GM12878 (cell line): ENCODE measurements around the gene SOS1. TPM values are rescaled to one million over a fixed set of nuclear protein-coding genes. Genes with fewer than 3 reads are reported as not detected.

Experiments
- DPF2 ChIP-seq: fragments of 450-650 bp; IDR thresholded peaks from 2 replicates; pipeline ENCODE4 v1.6.1; 2017; ENCODE audit warnings: mild to moderate bottlenecking
- GATAD2B ChIP-seq: fragments of 450-650 bp; conservative IDR thresholded peaks from 2 replicates; pipeline ENCODE4 v1.6.1; 2017; ENCODE audit warnings: low read depth, mild to moderate bottlenecking, moderate library complexity
- IKZF1 ChIP-seq: fragments of 450-650 bp; conservative IDR thresholded peaks from 2 replicates; pipeline ENCODE4 v1.6.1; 2017; ENCODE audit warnings: antibody characterized with exemption, mild to moderate bottlenecking
- IKZF2 ChIP-seq, 2 experiments: fragments of 450-650 bp; IDR thresholded peaks; 2 replicates each; pipeline ENCODE4 v1.6.1; 2017; ENCODE audit warnings: mild to moderate bottlenecking in 2 of 2, moderate library complexity in 2 of 2
- KAT2A ChIP-seq: conservative IDR thresholded peaks from 2 replicates; pipeline ENCODE4 v1.6.1; 2011; ENCODE audit warnings: low read depth, low read length; ENCODE audit not compliant: control insufficient read depth
- RAD21 ChIP-seq: IDR thresholded peaks from 2 replicates; pipeline ENCODE4 v1.6.1; 2011; ENCODE audit warnings: mild to moderate bottlenecking, low read depth, low read length, moderate library complexity; ENCODE audit not compliant: insufficient read depth
- RELB ChIP-seq: fragments of 450-650 bp; IDR thresholded peaks from 2 replicates; pipeline ENCODE4 v1.6.1; 2017; ENCODE audit warnings: low read depth, mild to moderate bottlenecking, moderate library complexity
- SMARCA5 ChIP-seq: fragments of 450-650 bp; IDR thresholded peaks from 2 replicates; pipeline ENCODE4 v1.6.1; 2017; ENCODE audit warnings: mild to moderate bottlenecking
- polyA plus RNA-seq, 11 experiments: library from polyadenylated mRNA; depleted of rRNA in 4 of 11; unstranded in 6 of 11; stranded (reverse) in 5 of 11; fragments of >200 nt; fragmentation: Nextera tagmentation in 4 of 11; fragmentation: Illumina TruSeq in 1 of 11; extraction: Ambion mirVana in 4 of 11; extraction: Trizol in 1 of 11; gene quantifications; 1 replicate in 1 of 11; 2 replicates in 10 of 11; pipeline versions ENCODE4 v1.2.1 to v1.2.3, GENCODE V29; 2011 to 2016; ENCODE audit warnings: inconsistent platforms in 2 of 11, missing spikeins in 2 of 11, low read depth in 1 of 11
- total RNA-seq, 4 experiments: library from RNA; depleted of rRNA in 3 of 4; stranded (reverse); fragments of >200 nt in 3 of 4; fragmentation: Illumina TruSeq in 1 of 4; extraction: Trizol in 1 of 4; gene quantifications; 2 replicates each; pipeline versions ENCODE4 v1.2.1 to v1.2.3, GENCODE V29; 2013 to 2021
- TF ChIP-seq, protein P1 (sequence below): fragments of 450-650 bp; IDR thresholded peaks from 2 replicates; pipeline ENCODE4 v1.6.1; 2014; ENCODE audit warnings: mild to moderate bottlenecking
- TF ChIP-seq, protein P2 (sequence below), 3 experiments: IDR thresholded peaks in 2 of 3; conservative IDR thresholded peaks in 1 of 3; 2 replicates each; pipeline ENCODE4 v1.5.1; 2011; ENCODE audit warnings: low read depth in 3 of 3, low read length in 3 of 3, mild to moderate bottlenecking in 3 of 3, control low read depth in 2 of 3, moderate library complexity in 2 of 3, inconsistent platforms in 1 of 3, mixed read lengths in 1 of 3; ENCODE audit not compliant: control insufficient read depth in 2 of 3, insufficient read depth in 1 of 3; ENCODE audit errors: extremely low read depth in 1 of 3

SOS1 gene
- total and polyA plus RNA-seq, 10 of the 15 experiments (the other 5 are each of a cell fraction or from before 2014, with no cell fraction given) = 2.1 to 24.1 (median 8.5) TPM

DNA sequence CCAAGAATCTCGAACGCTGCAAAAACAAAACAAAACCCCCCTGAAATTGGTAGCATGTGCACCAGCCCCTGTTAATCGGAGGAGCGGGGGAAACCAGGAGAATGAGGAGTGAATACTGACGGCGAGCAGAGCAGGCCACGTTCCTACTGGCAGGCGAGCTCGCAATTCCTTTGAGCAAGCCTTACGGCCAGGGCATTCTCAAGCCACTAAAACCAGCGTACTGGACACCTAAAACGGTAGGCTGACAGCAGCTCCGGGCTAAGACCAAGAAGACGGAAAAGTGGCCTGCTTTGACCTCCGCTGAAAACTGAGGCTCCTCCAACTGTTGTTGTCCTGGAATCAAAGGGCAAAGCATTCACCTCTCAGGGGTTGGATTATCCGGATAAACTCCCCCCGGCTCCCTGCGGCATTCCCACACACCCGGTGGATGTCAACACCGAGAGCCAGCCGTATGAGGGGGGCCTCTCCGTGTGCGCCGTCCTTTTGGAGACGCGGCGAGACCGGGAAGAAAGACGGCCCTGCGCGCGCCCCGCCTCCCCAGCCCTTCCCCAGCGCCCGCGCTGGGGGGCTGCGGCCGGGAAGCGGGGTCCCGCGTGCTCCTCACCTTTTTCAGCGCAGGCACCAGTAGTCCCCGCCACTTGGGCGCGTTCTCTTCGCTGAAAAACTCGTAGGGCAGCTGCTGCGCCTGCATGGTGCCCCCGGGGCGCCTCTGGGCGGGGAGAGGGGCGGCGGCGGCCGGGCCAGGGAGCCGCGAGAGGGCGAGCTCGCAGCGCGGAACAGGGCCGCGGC, 925 bp downstream of the SOS1 start (continued):
- TF ChIP-seq SMARCA5 = peak; percentile 76
- 0 out of 2 replicates have a peak, but pooled peaks have one; percentile 17 for TF ChIP-seq RELB
- peak; percentile 57 for TF ChIP-seq RAD21
- TF ChIP-seq, protein P1, sequence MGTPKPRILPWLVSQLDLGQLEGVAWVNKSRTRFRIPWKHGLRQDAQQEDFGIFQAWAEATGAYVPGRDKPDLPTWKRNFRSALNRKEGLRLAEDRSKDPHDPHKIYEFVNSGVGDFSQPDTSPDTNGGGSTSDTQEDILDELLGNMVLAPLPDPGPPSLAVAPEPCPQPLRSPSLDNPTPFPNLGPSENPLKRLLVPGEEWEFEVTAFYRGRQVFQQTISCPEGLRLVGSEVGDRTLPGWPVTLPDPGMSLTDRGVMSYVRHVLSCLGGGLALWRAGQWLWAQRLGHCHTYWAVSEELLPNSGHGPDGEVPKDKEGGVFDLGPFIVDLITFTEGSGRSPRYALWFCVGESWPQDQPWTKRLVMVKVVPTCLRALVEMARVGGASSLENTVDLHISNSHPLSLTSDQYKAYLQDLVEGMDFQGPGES = no peak
- TF ChIP-seq GATAD2B = peak; percentile 52
- TF ChIP-seq IKZF1 = peak; percentile 50
- peak; percentile 30 for TF ChIP-seq DPF2
- no peak for TF ChIP-seq KAT2A
- TF ChIP-seq IKZF2 (IDR thresholded peaks at IDR 0.05) = 0 out of 4 replicates have a peak, but pooled peaks have one; percentile 18 to 25
- TF ChIP-seq, protein P2, sequence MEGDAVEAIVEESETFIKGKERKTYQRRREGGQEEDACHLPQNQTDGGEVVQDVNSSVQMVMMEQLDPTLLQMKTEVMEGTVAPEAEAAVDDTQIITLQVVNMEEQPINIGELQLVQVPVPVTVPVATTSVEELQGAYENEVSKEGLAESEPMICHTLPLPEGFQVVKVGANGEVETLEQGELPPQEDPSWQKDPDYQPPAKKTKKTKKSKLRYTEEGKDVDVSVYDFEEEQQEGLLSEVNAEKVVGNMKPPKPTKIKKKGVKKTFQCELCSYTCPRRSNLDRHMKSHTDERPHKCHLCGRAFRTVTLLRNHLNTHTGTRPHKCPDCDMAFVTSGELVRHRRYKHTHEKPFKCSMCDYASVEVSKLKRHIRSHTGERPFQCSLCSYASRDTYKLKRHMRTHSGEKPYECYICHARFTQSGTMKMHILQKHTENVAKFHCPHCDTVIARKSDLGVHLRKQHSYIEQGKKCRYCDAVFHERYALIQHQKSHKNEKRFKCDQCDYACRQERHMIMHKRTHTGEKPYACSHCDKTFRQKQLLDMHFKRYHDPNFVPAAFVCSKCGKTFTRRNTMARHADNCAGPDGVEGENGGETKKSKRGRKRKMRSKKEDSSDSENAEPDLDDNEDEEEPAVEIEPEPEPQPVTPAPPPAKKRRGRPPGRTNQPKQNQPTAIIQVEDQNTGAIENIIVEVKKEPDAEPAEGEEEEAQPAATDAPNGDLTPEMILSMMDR (IDR thresholded peaks at IDR 0.05 in 2 of 3, conservative IDR thresholded peaks at IDR 0.05 in 1 of 3; ENCODE audit: control insufficient read depth in 2 of 3, extremely low read depth in 1 of 3, insufficient read depth in 1 of 3, low read depth in 3 of 3, low read length in 3 of 3) = peak; percentile 16 to 51 (median 18); a peak in 3 of 6 replicates
